ENCODE data around the gene PLA2G4E. TPM values are rescaled to one million over a fixed set of nuclear protein-coding genes. Genes with fewer than 3 reads are reported as not detected.

Gene PLA2G4E
- total RNA-seq, 4 donors from 2014 or later, result 0.12 TPM; not detected in 3

DNA sequence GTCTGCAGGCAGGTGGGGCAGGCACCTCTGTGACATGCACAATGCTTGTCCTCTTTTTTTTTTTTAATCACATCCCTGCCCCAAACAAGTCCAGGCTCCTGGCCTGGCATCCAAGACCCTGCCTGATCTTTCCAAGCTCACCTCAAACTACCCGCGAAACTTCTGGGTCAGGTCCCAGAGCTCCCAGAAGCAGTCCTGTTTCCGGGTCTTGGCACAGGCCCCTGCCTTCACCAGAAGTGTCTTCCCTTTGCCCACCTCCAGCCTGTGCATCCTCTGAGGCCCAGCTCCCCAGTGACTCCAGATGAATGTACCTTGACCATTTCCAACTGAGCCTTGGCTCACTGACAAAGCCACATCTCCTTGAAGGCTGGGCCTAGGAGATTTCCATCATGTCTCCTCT is 23.0 kb downstream of the PLA2G4E start:
- TF ChIP-seq, protein P1, sequence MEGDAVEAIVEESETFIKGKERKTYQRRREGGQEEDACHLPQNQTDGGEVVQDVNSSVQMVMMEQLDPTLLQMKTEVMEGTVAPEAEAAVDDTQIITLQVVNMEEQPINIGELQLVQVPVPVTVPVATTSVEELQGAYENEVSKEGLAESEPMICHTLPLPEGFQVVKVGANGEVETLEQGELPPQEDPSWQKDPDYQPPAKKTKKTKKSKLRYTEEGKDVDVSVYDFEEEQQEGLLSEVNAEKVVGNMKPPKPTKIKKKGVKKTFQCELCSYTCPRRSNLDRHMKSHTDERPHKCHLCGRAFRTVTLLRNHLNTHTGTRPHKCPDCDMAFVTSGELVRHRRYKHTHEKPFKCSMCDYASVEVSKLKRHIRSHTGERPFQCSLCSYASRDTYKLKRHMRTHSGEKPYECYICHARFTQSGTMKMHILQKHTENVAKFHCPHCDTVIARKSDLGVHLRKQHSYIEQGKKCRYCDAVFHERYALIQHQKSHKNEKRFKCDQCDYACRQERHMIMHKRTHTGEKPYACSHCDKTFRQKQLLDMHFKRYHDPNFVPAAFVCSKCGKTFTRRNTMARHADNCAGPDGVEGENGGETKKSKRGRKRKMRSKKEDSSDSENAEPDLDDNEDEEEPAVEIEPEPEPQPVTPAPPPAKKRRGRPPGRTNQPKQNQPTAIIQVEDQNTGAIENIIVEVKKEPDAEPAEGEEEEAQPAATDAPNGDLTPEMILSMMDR (IDR thresholded peaks at IDR 0.05), result no peak
- ATAC-seq (ENCODE audit: low FRiP score) (no peak), DNase-seq (ENCODE audit: low spot score) (no peak)

DNA sequence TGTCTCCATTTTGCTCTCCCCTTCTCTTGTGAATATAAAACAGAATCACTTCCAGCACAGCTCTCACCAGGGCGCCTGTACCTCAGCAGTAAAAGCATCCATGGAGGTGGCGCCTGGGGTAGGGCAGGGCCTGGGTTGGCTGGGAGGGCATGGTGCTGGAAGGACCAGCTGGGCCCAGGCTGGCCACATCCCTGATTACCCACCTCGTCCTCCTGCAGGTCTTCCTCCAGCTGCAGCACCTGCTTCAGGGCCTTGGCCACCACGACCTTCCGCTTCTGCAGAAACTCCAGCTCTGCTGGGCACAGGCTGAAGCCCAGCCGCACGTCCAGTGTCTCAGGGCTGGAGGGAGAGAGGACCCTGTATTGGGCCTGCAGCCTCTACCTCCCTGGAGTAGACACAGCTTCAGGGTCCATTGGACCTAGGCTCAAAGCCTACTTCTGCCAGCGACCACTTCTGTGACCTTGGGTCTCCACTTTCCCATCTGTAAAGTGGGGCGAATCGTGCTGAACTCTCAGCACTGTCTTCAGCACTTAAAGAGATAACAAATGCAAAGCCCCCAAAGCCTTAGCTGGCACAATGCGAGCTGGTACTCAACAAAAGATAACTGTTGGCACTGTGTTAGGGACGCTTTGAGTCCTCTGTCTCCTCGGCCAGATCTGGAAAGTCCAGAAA is 23.8 kb downstream of the PLA2G4E start:
- TF ChIP-seq, protein P1 (IDR thresholded peaks at IDR 0.05), result no peak
- ATAC-seq (ENCODE audit: low FRiP score), result no peak
- DNase-seq (ENCODE audit: low spot score), result no peak

DNA sequence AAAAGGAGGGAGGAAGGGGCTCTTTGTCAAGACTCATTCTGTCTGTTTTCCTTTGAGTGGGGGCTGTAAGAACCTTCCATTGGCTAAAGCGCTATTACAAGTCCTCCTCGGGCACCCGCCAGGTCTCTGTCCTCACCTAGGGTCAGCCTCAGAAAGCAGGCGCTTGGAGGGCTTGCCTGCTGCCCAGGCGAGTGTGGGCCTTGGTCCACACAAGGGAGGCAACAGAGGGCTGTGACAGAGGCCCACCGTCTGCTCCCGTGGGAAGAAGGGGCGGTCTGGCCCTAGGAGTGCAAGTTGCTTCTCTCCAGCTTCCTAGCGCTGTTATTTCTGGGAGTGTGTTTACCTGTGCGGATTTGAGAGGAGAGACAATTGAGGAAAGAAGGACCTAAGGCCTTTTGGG is 24.5 kb downstream of the PLA2G4E start:
- DNase-seq (ENCODE audit: low spot score) (no peak), ATAC-seq (ENCODE audit: low FRiP score) (no peak)
- TF ChIP-seq, protein P1 (IDR thresholded peaks at IDR 0.05), result no peak

DNA sequence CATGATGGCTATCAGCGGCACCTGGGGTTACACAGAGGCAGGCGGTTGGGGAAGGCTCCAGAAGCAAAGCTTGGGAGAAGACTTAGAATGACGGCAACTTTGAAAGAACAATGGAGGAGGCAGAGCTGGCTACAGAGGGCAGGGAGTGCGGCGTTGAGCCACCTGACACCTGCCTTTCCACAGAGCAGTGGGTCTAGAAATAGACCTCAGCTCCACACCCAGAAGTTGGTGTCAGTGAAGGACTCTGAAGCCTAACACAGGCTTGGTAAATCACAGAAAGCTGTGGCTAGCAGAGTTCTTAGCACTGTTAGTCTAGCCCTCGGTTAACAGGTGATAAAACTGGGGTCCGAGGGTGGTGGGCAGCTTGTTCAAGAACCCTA is 25.4 kb downstream of the PLA2G4E start:
- ATAC-seq (ENCODE audit: low FRiP score), result no peak
- DNase-seq (ENCODE audit: low spot score), result no peak
- TF ChIP-seq, protein P1 (IDR thresholded peaks at IDR 0.05), result no peak

DNA sequence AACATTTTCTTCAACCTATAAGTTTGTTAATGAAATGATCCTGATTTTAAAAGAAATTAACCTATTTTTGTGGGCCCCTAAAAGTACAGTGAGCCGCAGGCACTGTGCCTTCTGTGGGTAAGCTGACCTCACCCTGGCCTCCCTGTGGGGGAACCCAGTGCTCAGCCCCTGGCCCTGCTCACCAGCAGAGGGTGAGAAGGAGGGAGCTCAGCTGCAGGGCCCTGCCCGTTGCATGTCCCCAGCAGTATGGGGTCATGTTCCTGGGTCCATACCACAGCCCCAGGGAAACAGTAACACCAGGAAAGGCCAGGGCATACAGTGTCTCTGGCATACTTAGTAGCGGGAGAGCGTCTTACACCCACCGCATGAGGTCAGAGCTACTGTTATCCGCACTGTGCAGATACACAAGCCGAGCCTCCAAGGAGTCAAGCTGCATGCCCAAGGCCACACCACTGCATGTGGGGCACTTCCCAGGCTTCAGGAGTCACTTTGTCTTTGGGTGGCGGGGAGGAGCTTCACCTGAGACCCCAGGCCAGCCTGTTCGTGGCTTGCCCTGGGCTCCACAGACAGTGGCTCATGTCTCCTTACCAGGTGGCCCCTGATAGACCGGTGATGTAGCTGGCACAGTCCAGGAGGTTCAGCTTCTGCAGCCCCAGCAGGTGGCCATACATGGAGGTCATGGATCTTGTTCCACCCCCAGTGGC is 25.9 kb downstream of the PLA2G4E start:
- no peak for DNase-seq (ENCODE audit: low spot score)
- no peak for ATAC-seq (ENCODE audit: low FRiP score)

DNA sequence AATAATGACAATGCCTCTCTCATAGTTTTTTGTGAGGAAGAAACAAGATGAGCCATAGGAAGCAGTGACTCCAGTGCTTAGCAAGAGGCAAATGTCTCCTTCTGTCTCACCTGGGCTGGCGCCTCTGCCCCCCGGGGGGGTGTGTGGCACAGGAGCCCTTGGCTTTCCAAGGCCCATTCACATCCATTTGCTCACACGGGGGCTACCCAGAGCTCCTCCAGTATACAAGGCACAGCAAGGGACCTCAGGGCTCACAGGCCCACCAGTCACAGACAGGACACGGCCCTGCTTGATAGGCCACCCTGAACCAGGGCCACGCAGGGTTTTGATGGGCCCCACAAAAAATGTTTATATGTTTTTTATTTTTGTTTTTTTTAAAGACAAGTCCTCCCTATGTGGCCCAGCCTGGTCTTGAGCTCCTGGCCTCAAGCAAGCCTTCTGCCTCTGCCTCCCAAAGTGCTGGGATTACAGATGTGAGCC is 26.6 kb downstream of the PLA2G4E start:
- TF ChIP-seq, protein P1 (IDR thresholded peaks at IDR 0.05), result no peak
- DNase-seq (ENCODE audit: low spot score), result no peak
- ATAC-seq (ENCODE audit: low FRiP score), result no peak

More for the DNA sequence above, 25.9 kb downstream of the PLA2G4E start:
- TF ChIP-seq, protein P1 (IDR thresholded peaks at IDR 0.05), result no peak

All from omental fat pad (tissue), 4 donors.